GM18873 (cell line): ENCODE results near the gene RASAL2.
"Not testable (repeated sequence)": the region's sequence is repeated elsewhere in the genome, so short reads cannot be mapped to it uniquely, and the experiment has no call there.

ENCODE experiments used
- ATAC-seq: cut with Tn5 transposase; IDR thresholded peaks from one replicate; pipeline ENCODE4 v1.9.1; 2021; ENCODE audit warnings: mild to moderate bottlenecking, moderate library complexity, moderate number of reproducible peaks; ENCODE audit not compliant: unreplicated experiment, low FRiP score

RASAL2 gene

GRCh38 chr1:178367151-178367550 lies 273.2 kb downstream of the RASAL2 start:
- ATAC-seq: no peak

DNA sequence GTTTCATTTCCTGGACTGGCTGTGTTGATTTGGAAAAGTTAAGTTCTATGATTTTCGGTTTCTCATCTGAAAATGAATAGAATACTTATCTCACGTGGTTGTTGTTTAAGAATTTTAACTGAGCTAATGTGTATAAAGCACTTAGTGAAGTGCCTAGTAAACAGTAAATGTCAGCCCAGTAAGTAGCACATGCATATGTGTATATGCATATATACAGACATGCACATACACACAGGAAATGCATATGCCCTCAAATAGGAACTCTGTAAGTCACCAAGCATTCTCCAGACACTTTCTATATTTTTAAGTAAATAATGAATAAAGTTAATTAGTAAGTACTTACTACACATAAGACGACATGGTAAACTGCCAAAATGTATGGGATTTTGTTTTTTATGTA lies 274.3 kb downstream of the RASAL2 start:
- no peak for ATAC-seq

- ATAC-seq: no peak
These were observed 277.3 kb downstream of the RASAL2 start for GRCh38 chr1:178371235-178371634.

DNA sequence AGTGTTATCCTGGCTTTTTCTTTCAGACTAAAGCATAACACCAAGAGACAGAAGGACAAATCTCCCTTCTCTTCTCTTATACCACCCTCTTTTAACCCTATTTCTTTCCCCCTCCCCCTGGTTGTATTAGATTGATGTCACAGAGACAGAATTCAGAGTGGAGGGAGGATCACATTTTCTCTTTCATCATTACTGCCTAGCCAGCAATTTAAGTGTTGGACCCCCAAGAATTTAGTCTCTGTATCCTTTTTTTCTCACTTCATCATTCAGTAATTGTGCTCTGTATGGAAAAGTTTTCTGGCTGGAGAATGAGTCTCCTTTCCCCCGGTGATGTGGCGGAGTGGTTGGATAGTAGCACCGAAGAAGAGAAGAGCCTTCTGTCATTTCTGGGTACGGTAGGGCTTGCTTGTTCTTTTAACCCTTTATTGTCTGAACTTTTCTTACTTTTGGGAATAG lies 278.1 kb downstream of the RASAL2 start:
- ATAC-seq: no peak

GRCh38 chr1:178374016-178374415 lies 280.1 kb downstream of the RASAL2 start:
- no peak for ATAC-seq

DNA sequence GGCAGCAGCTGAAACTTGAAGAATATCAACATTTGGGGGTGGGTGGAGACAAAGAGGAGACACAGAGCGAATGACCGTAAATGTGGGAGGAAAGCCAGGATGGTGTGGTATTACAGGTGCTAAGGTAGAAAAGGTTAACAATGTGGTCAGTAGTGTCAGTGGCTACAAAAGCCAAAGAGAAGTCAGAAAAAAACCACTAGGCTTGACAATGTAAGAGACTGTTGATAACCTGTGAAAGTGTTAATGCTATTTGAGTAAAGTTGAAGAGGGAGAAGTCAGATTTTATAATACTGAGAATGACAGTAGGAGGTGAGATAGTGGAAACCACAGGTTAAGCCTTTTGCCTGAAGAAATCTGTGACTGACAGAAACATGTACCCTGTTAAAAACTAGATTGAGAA lies 282.1 kb downstream of the RASAL2 start:
- ATAC-seq: no peak

GRCh38 chr1:178379807-178380206 lies 285.9 kb downstream of the RASAL2 start:
- no peak for ATAC-seq

GRCh38 chr1:178382372-178382771 lies 288.5 kb downstream of the RASAL2 start:
- no peak for ATAC-seq

DNA sequence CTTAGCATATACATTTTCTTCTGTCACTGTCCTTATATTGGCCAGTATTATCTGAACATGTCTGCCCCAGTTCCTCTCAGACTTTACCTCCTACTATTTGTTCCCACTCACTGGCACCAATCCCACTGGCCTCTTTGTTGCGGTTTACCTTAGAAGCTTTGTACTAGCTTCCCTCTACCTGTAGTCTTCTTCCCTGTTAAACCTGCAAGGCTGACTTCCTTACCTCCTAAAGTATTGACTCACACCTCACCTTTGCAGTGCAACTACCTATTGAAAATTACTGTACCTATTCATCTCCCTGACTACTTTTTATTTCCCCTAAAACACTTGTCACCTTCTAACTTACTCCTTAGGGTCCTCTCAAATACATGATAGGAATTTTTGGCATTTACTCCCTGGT lies 291.8 kb downstream of the RASAL2 start:
- ATAC-seq: no peak

GRCh38 chr1:178388418-178389145 lies 294.7 kb downstream of the RASAL2 start:
- no peak for ATAC-seq

DNA sequence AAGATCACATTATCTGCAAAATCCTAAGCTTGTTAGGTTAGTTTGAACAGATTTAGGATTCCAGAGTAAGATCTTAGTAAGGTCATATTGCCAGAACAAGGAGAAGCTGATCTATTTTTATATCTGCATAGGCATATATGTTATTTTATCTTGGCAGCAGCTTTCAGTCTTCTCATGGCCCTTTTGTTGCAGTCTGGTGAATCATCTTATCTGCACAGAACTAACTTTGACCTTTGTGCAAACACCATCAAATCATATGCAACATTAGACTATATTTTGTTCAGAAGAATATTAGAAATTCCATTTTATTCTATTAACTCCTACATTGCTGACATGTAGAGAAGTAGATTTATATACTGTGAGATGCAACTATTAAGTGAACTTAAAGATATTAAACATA lies 295.5 kb downstream of the RASAL2 start:
- no peak for ATAC-seq

GRCh38 chr1:178390280-178390679 lies 296.4 kb downstream of the RASAL2 start:
- ATAC-seq: not testable (repeated sequence)

DNA sequence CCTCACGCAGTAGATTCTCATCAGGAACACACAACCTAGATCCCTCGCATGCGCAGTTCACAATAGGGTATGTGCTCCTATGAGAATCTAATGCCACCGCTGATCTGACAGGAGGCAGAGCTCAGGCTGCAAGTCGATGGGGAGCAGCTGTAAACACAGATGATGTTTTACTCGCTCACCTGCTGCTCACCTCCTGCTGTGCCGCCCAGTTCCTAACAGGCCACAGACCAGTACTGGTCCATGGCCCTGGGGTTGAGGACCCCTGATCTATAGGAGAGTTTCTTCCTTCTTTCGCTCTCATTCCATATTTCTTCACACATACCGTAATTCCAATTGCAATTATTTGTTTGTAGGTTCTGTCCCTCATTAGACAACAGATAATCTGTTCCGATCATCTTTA lies 299.5 kb downstream of the RASAL2 start:
- ATAC-seq: no peak

DNA sequence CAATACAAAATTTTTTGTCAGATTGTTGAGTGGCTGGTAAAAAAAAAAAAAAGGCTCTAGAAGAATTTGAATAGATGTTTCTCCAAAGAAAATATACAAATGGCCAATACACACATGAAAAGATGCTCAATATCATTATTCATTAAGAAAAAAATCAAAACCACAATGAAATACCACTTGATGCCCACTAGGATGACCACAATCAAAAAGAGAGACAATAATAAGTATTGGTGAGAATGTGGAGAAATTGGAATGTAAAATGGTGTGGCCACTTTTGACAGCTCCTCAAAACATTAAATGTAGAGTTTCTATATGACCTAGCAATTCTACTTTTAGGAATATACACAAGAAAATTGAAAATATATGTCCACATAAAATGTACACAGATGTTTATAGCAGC lies 302.9 kb downstream of the RASAL2 start:
- no peak for ATAC-seq

GRCh38 chr1:178397678-178398077 lies 303.8 kb downstream of the RASAL2 start:
- no peak for ATAC-seq

- no peak for ATAC-seq
These were observed 305.3 kb downstream of the RASAL2 start for GRCh38 chr1:178399177-178399728.

- ATAC-seq: no peak
These were observed 311.2 kb downstream of the RASAL2 start for GRCh38 chr1:178405137-178405536.

- no peak for ATAC-seq
These were observed 313.3 kb downstream of the RASAL2 start for GRCh38 chr1:178407215-178407614.

DNA sequence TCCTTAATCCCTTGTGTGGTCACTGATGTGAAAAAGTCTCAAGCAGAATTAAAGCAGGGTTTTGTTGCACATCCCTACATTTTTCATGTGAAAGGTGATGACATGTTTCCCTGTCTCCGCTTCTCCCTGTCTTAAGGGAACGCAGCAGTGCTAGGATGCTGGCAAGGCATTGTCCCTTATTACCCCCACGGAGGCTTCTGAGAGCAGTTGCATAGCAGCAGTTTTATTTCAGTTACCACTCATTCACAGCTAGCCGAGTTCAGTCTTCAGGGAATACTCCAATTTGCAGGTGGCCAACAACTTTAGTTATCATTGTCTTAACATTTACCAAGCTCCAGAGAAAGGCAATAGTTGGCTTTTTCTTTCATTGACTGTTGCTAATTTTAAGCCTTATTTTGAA lies 313.8 kb downstream of the RASAL2 start:
- no peak for ATAC-seq

DNA sequence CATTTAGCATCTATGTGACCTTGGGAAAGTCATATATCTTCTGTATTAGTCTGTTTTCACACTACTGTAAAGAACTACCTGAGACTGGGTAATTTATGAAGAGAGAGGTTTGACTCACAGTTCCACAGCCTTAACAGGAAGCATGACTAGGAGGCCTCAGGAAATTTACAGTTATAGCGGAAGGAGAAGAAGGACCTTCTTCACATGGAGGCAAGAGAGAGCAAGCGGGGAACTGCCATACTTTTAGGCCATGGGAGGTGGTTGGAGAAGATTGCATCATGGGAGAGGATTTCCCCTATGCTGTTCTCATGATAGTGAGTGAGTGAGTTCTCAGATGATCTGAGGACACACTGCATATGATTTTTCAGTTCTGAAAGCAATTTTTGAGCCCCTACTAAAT lies 315.0 kb downstream of the RASAL2 start:
- ATAC-seq: no peak

- no peak for ATAC-seq
These were observed 315.6 kb downstream of the RASAL2 start for GRCh38 chr1:178409541-178409940.

DNA sequence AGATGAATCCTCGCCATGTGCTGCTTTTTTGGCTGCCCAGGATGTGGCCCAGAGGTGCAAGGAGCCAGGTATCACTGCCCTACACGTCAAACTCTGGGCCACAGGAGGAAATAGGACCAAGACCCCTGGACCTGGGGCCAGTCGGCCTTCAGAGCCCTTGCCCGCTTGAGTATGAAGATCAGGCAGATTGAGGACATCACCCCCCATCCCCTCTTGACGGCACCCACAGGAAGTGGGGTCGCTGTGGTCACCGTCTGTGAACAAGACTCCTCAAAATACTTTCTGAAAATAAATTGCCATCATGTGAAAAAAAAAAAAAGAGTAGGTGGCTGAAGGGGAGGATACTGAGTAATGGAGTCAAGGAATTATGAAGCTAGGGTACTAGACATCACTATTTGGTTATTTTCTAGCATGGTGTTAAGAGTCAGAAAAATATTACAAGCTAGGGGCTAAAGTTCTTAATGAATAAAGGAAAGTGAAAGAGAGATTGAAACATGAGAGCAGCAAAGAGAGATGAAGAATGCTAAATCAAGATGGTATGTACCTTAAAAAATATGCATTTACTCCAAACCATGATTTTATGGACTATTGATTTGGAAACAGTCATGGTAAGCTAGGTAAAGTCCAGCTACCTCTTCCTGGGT lies 318.0 kb downstream of the RASAL2 start:
- ATAC-seq: peak; percentile 58
